Sigmoid colon (tissue), 4 donors: ENCODE results near the gene ISX.

Source experiments
- POLR2A ChIP-seq, 2 donors: fragments of 450-650 bp; IDR thresholded peaks; one replicate each; pipeline ENCODE4 v1.6.1; 2016; ENCODE audit warnings: antibody characterized with exemption in 2 of 2, mild to moderate bottlenecking in 2 of 2, moderate library complexity in 2 of 2
- POLR2AphosphoS5 ChIP-seq, 4 donors: sonication (generic); formaldehyde crosslinking; IDR thresholded peaks; one replicate each; pipeline ENCODE4 v1.6.1; 2017; ENCODE audit warnings: antibody characterized with exemption in 4 of 4
- TF ChIP-seq, protein P1 (sequence below), 4 experiments: fragments of 450-650 bp in 3 of 4; fragments of 200-600 bp in 1 of 4; IDR thresholded peaks; one replicate each; pipeline ENCODE4 v1.5.1; 2016 to 2019; ENCODE audit warnings: antibody characterized with exemption in 4 of 4, mild to moderate bottlenecking in 3 of 4, moderate library complexity in 2 of 4

DNA sequence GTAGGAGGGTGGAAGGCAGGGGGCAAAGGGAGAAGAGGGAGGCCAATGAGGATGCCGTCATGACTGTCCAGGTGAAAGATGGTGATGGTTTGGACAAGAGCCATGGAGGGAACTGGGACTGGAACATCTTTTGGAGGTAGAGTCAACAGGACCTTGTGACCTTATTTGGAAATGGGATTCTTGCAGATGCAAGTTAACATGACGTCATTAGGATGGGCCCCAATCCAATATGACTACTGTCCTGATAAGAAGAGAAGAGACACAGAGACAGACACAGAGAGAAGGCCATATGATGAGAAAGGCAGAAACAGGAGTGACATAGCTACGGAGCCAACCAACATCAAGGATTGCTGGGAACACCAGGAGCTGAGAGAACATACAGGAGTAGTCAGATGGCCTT is 31.0 kb upstream of the ISX start:
- TF ChIP-seq, protein P1, sequence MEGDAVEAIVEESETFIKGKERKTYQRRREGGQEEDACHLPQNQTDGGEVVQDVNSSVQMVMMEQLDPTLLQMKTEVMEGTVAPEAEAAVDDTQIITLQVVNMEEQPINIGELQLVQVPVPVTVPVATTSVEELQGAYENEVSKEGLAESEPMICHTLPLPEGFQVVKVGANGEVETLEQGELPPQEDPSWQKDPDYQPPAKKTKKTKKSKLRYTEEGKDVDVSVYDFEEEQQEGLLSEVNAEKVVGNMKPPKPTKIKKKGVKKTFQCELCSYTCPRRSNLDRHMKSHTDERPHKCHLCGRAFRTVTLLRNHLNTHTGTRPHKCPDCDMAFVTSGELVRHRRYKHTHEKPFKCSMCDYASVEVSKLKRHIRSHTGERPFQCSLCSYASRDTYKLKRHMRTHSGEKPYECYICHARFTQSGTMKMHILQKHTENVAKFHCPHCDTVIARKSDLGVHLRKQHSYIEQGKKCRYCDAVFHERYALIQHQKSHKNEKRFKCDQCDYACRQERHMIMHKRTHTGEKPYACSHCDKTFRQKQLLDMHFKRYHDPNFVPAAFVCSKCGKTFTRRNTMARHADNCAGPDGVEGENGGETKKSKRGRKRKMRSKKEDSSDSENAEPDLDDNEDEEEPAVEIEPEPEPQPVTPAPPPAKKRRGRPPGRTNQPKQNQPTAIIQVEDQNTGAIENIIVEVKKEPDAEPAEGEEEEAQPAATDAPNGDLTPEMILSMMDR (IDR thresholded peaks at IDR 0.05), result no peak
- TF ChIP-seq POLR2A (IDR thresholded peaks at IDR 0.05) (no peak), POLR2AphosphoS5 (IDR thresholded peaks at IDR 0.05) (no peak)
